HL-60 (cell line): Measurements from ENCODE around the gene RECK.

ENCODE experiments used
- DNase-seq, 2 experiments: peaks; one replicate each; pipeline ENCODE4 v3.0.0-alpha.2; 2010 to 2020; ENCODE audit warnings: low read depth in 1 of 2, low spot score in 1 of 2
- H3K27ac ChIP-seq: fragments of 250-450 bp; sonication (Bioruptor Pico); replicated peaks from 2 replicates; pipeline ENCODE4 v1.5.1; 2020; ENCODE audit warnings: mild to moderate bottlenecking, moderate library complexity
- H3K27me3 ChIP-seq: fragments of 250-450 bp; sonication (Bioruptor Pico); 2 replicates; pipeline ENCODE4 v1.5.1; 2021; ENCODE audit warnings: mild to moderate bottlenecking, moderate library complexity; ENCODE audit not compliant: insufficient read depth, poor library complexity, severe bottlenecking
- H3K4me3 ChIP-seq: replicated peaks from 2 replicates; pipeline ENCODE4 v1.5.1; 2011; ENCODE audit warnings: mild to moderate bottlenecking, control low read depth, low read length; ENCODE audit not compliant: insufficient read depth
- GABPA ChIP-seq: IDR thresholded peaks from 2 replicates; pipeline ENCODE4 v1.6.1; 2012; ENCODE audit warnings: low read depth
- POLR2AphosphoS5 ChIP-seq: IDR thresholded peaks from 2 replicates; pipeline ENCODE4 v1.6.1; 2012; ENCODE audit warnings: low read depth
- SPI1 ChIP-seq: IDR thresholded peaks from 2 replicates; pipeline ENCODE4 v1.6.1; 2012; ENCODE audit warnings: low read depth, mild to moderate bottlenecking, borderline replicate concordance
- TF ChIP-seq, protein P1 (sequence below): IDR thresholded peaks from 2 replicates; pipeline ENCODE4 v1.6.1; 2012; ENCODE audit warnings: low read depth; ENCODE audit not compliant: insufficient replicate concordance
- TF ChIP-seq, protein P2 (sequence below): IDR thresholded peaks from one replicate; pipeline ENCODE4 v1.5.1; 2011; ENCODE audit warnings: low read length, control low read depth, inconsistent platforms; ENCODE audit not compliant: insufficient read depth

RECK gene

DNA sequence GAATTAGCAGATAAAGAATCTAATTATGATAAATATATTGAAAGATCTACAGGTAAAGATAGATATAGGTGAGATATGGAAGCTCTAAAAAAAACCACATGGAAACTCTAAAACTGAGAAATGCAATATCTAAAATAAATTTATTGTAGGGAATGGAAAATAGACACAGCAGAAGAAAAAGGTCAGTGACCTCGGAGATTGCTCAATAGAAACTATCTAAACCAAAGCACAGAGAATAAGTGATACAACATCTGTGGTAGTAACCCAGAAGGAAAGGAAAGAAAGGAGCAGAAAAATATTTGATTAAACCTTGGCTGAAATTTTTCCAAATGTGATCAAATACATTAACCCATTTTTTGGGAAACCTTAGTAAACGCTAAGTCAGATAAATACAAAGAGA, 56.7 kb downstream of the RECK start:
- Histone ChIP-seq H3K27ac (no peak overlapping the region), H3K4me3 (no peak overlapping the region), H3K27me3 (no peaks in the 10 kb centered on the region)
- TF ChIP-seq POLR2AphosphoS5 (no peak), SPI1 (no peak), GABPA (no peak)
- TF ChIP-seq, protein P1, sequence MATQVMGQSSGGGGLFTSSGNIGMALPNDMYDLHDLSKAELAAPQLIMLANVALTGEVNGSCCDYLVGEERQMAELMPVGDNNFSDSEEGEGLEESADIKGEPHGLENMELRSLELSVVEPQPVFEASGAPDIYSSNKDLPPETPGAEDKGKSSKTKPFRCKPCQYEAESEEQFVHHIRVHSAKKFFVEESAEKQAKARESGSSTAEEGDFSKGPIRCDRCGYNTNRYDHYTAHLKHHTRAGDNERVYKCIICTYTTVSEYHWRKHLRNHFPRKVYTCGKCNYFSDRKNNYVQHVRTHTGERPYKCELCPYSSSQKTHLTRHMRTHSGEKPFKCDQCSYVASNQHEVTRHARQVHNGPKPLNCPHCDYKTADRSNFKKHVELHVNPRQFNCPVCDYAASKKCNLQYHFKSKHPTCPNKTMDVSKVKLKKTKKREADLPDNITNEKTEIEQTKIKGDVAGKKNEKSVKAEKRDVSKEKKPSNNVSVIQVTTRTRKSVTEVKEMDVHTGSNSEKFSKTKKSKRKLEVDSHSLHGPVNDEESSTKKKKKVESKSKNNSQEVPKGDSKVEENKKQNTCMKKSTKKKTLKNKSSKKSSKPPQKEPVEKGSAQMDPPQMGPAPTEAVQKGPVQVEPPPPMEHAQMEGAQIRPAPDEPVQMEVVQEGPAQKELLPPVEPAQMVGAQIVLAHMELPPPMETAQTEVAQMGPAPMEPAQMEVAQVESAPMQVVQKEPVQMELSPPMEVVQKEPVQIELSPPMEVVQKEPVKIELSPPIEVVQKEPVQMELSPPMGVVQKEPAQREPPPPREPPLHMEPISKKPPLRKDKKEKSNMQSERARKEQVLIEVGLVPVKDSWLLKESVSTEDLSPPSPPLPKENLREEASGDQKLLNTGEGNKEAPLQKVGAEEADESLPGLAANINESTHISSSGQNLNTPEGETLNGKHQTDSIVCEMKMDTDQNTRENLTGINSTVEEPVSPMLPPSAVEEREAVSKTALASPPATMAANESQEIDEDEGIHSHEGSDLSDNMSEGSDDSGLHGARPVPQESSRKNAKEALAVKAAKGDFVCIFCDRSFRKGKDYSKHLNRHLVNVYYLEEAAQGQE, result no peak
- TF ChIP-seq, protein P2, sequence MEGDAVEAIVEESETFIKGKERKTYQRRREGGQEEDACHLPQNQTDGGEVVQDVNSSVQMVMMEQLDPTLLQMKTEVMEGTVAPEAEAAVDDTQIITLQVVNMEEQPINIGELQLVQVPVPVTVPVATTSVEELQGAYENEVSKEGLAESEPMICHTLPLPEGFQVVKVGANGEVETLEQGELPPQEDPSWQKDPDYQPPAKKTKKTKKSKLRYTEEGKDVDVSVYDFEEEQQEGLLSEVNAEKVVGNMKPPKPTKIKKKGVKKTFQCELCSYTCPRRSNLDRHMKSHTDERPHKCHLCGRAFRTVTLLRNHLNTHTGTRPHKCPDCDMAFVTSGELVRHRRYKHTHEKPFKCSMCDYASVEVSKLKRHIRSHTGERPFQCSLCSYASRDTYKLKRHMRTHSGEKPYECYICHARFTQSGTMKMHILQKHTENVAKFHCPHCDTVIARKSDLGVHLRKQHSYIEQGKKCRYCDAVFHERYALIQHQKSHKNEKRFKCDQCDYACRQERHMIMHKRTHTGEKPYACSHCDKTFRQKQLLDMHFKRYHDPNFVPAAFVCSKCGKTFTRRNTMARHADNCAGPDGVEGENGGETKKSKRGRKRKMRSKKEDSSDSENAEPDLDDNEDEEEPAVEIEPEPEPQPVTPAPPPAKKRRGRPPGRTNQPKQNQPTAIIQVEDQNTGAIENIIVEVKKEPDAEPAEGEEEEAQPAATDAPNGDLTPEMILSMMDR, result no peak
- DNase-seq, result no peak

DNA sequence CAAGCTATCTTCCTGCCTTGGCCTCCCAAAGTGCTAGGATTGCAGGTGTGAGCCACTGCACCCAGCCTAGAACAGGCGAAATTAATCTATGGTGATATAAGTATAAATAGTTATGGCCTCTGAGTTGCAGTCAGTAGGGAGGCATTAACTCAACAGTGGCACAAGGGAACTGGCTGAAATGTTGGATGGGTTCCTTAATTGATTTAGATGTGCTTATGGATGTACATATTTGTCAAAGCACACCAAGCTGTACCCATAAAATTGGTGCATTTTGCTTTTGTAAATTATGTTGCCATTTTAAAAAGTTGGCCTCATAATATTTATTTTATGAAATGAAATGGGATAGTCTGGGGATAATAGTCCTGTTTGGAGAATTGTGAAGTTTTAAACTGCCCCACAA, 63.0 kb downstream of the RECK start:
- no peaks in the 10 kb centered on the region for H3K27me3 ChIP-seq
- DNase-seq, result no peak
- no peak overlapping the region for H3K27ac ChIP-seq
- TF ChIP-seq GABPA, result no peak
- TF ChIP-seq, protein P2, result no peak
- no peak for TF ChIP-seq SPI1
- TF ChIP-seq POLR2AphosphoS5, result no peak
- TF ChIP-seq, protein P1, result no peak
- no peak overlapping the region for H3K4me3 ChIP-seq

DNA sequence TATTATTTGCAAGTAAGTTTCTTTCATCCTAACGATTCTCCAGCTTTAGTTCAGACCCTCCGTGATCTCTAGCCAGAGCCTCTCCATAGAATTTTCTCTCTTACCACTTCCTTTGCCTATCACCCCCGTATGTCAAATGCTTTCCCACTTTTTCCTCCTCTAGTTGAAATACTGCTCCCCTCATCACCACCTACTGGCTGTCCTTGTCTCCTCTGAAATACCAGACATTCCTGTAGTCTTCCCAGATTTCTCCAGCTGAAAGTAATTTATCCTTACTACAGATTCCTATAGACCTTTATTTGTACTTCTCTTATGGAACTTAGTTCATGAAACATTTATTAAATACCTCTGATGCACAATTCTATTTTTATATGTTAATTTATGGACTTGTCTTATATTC, 63.8 kb downstream of the RECK start:
- DNase-seq, result no peak
- TF ChIP-seq SPI1 (no peak), GABPA (no peak), POLR2AphosphoS5 (no peak)
- TF ChIP-seq, protein P2, result no peak
- TF ChIP-seq, protein P1, result no peak
- no peak overlapping the region for H3K4me3 ChIP-seq
- no peak overlapping the region for H3K27ac ChIP-seq
- no peaks in the 10 kb centered on the region for H3K27me3 ChIP-seq
